ENCODE data around the gene SLC25A20. TPM values are rescaled to one million over a fixed set of nuclear protein-coding genes. Genes with fewer than 3 reads are reported as not detected.
A peak's percentile ranks its signal among the peaks of the same experiment; 100 is the strongest.

SLC25A20 gene
- polyA plus RNA-seq, 1 donor (not counting 4 experiments of a cell fraction or from before 2014, with no cell fraction given), result 22.4 TPM

GRCh38 chr3:48847504-48848423, 50.9 kb downstream of the SLC25A20 start, which contains the start of gene PRKAR2A:
Gene PRKAR2A (minus strand): TSS chr3:48847874. CDS start chr3:48847596, 278 bp downstream.
- Histone ChIP-seq H3K4me3 (ENCODE audit: control insufficient read depth in 2 of 3, extremely low read depth in 1 of 3, insufficient read depth in 2 of 3, low read depth in 1 of 3, low read length in 3 of 3) (peak within 1 kb of the TSS; percentile 78 to 90 (median 86)), H3K27me3 (ENCODE audit: control insufficient read depth, extremely low read depth, insufficient read depth, low read length) (no peaks in the 10 kb centered on the region), H3K36me3 (ENCODE audit: control insufficient read depth in 2 of 2, extremely low read depth in 1 of 2, insufficient read depth in 2 of 2, low read length in 2 of 2) (no peaks in the 10 kb centered on the region), H3K4me2 (ENCODE audit: control insufficient read depth, extremely low read depth, insufficient read depth, low read depth, low read length) (peak within 1 kb of the TSS; percentile 94), H3K27ac (ENCODE audit: control insufficient read depth, insufficient read depth, low read length) (peak within 1 kb of the TSS; percentile 70), H3K9me1 (ENCODE audit: control insufficient read depth, extremely low read depth, insufficient read depth, low read length) (peaks cover 2% of the 10 kb centered on the region), H3K79me2 (ENCODE audit: control insufficient read depth, insufficient read depth, low read length) (peaks cover 16% of the 10 kb centered on the region), H3K9me3 (ENCODE audit: control insufficient read depth, low read depth, low read length) (no peaks in the 10 kb centered on the region), H4K20me1 (ENCODE audit: control insufficient read depth, extremely low read depth, insufficient read depth, low read length) (peaks cover 2% of the 10 kb centered on the region), H3K9ac (ENCODE audit: control insufficient read depth, extremely low read depth, insufficient read depth, low read length) (peak within 1 kb of the TSS; percentile 78), H2AFZ (ENCODE audit: control insufficient read depth, low read length) (peak within 1 kb of the TSS; percentile 97), H3K4me1 (ENCODE audit: control insufficient read depth, extremely low read depth, insufficient read depth, low read length) (peaks cover 8% of the 10 kb centered on the region)
- DNase-seq (ENCODE audit: low read depth, low spot score) (peak; percentile 36), FAIRE-seq (peak; percentile 73)
- dilution Hi-C loops (cut with MboI; ENCODE audit: extremely low pct_ligation_motif_present, low sequenced_read_pairs), result no loop called here
- TF ChIP-seq, protein P1, sequence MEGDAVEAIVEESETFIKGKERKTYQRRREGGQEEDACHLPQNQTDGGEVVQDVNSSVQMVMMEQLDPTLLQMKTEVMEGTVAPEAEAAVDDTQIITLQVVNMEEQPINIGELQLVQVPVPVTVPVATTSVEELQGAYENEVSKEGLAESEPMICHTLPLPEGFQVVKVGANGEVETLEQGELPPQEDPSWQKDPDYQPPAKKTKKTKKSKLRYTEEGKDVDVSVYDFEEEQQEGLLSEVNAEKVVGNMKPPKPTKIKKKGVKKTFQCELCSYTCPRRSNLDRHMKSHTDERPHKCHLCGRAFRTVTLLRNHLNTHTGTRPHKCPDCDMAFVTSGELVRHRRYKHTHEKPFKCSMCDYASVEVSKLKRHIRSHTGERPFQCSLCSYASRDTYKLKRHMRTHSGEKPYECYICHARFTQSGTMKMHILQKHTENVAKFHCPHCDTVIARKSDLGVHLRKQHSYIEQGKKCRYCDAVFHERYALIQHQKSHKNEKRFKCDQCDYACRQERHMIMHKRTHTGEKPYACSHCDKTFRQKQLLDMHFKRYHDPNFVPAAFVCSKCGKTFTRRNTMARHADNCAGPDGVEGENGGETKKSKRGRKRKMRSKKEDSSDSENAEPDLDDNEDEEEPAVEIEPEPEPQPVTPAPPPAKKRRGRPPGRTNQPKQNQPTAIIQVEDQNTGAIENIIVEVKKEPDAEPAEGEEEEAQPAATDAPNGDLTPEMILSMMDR (optimal IDR thresholded peaks at IDR 0.05 in 1 of 3, IDR thresholded peaks at IDR 0.05 in 1 of 3, conservative IDR thresholded peaks at IDR 0.05 in 1 of 3; ENCODE audit: extremely low read depth in 1 of 3, insufficient read depth in 2 of 3, low read length in 3 of 3), result no peak
- TF ChIP-seq EZH2 (IDR thresholded peaks at IDR 0.05; ENCODE audit: low read length), result no peak

DNA sequence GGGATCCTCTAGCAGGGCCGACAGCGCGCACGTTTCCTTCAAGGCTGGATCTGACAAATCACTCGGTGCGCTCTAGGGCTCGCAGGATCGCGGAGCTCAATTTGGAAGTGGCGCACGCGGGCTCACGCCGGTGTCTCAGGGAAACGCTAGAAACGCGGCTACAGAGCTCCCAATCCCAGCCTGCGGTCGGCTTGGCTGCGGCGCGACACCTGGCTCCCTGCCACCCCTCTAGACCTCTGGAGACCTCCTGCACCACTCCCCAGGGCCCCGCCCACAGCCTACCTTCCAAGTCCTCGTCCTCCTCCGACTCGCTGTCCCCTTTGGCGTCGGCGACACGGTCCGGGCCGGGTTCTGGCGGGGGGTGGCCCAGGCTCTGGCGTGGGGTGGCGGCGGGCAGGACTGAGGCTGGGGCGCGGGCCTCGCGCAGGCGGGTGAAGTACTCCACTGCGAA, 51.6 kb downstream of the SLC25A20 start:
- TF ChIP-seq EZH2 (IDR thresholded peaks at IDR 0.05; ENCODE audit: low read length), result no peak
- TF ChIP-seq, protein P1 (optimal IDR thresholded peaks at IDR 0.05 in 1 of 3, IDR thresholded peaks at IDR 0.05 in 1 of 3, conservative IDR thresholded peaks at IDR 0.05 in 1 of 3; ENCODE audit: extremely low read depth in 1 of 3, insufficient read depth in 2 of 3, low read length in 3 of 3), result no peak
- peak overlapping the region; percentile 94 for H3K4me2 ChIP-seq (ENCODE audit: control insufficient read depth, extremely low read depth, insufficient read depth, low read depth, low read length)
- H3K79me2 ChIP-seq (ENCODE audit: control insufficient read depth, insufficient read depth, low read length), result peaks cover 16% of the 10 kb centered on the region
- peak overlapping the region; percentile 70 for H3K27ac ChIP-seq (ENCODE audit: control insufficient read depth, insufficient read depth, low read length)
- dilution Hi-C loops (cut with MboI; ENCODE audit: extremely low pct_ligation_motif_present, low sequenced_read_pairs), result no loop called here
- H3K9me1 ChIP-seq (ENCODE audit: control insufficient read depth, extremely low read depth, insufficient read depth, low read length), result peaks cover 2% of the 10 kb centered on the region
- peaks cover 8% of the 10 kb centered on the region for H3K4me1 ChIP-seq (ENCODE audit: control insufficient read depth, extremely low read depth, insufficient read depth, low read length)
- H2AFZ ChIP-seq (ENCODE audit: control insufficient read depth, low read length), result peak overlapping the region; percentile 97
- peak overlapping the region; percentile 78 for H3K9ac ChIP-seq (ENCODE audit: control insufficient read depth, extremely low read depth, insufficient read depth, low read length)
- DNase-seq (ENCODE audit: low read depth, low spot score) (no peak), FAIRE-seq (peak; percentile 49)
- peaks cover 2% of the 10 kb centered on the region for H4K20me1 ChIP-seq (ENCODE audit: control insufficient read depth, extremely low read depth, insufficient read depth, low read length)
- H3K4me3 ChIP-seq (ENCODE audit: control insufficient read depth in 2 of 3, extremely low read depth in 1 of 3, insufficient read depth in 2 of 3, low read depth in 1 of 3, low read length in 3 of 3), result peak overlapping the region; percentile 78 to 90 (median 86)
- H3K36me3 ChIP-seq (ENCODE audit: control insufficient read depth in 2 of 2, extremely low read depth in 1 of 2, insufficient read depth in 2 of 2, low read length in 2 of 2), result no peaks in the 10 kb centered on the region
- H3K9me3 ChIP-seq (ENCODE audit: control insufficient read depth, low read depth, low read length), result no peaks in the 10 kb centered on the region
- no peaks in the 10 kb centered on the region for H3K27me3 ChIP-seq (ENCODE audit: control insufficient read depth, extremely low read depth, insufficient read depth, low read length)
